Mucosa of stomach (tissue), 1 donor: ENCODE results near the gene KANK2.
"Not testable (repeated sequence)": the region's sequence is repeated elsewhere in the genome, so short reads cannot be mapped to it uniquely, and the experiment has no call there.

Experiments
- H3K27me3 ChIP-seq: one replicate; pipeline ENCODE4 v1.7.0; 2013; ENCODE audit warnings: mild to moderate bottlenecking, low read length; ENCODE audit not compliant: control insufficient read depth, insufficient read depth
- H3K36me3 ChIP-seq: one replicate; pipeline ENCODE4 v1.7.0; 2013; ENCODE audit warnings: low read length; ENCODE audit not compliant: control insufficient read depth, insufficient read depth
- H3K4me1 ChIP-seq: one replicate; pipeline ENCODE4 v1.7.0; 2013; ENCODE audit warnings: mild to moderate bottlenecking, low read length; ENCODE audit not compliant: control insufficient read depth, insufficient read depth
- H3K4me3 ChIP-seq: one replicate; pipeline ENCODE4 v1.7.0; 2013; ENCODE audit warnings: low read length
- H3K9ac ChIP-seq: one replicate; pipeline ENCODE4 v1.7.0; 2013; ENCODE audit warnings: mild to moderate bottlenecking, low read length, moderate library complexity
- H3K9me3 ChIP-seq: one replicate; pipeline ENCODE4 v1.7.0; 2013; ENCODE audit warnings: mild to moderate bottlenecking, low read length, moderate library complexity; ENCODE audit not compliant: control insufficient read depth
- donor health status: Pancreatic carcinoma.

KANK2 gene

GRCh38 chr19:11191273-11191755 lies 6.0 kb downstream of the KANK2 start:
- Histone ChIP-seq H3K27me3 (no peaks in the 10 kb centered on the region), H3K4me3 (no peak overlapping the region), H3K36me3 (peaks cover 3% of the 10 kb centered on the region), H3K4me1 (peaks cover 60% of the 10 kb centered on the region), H3K9ac (no peak overlapping the region), H3K9me3 (no peaks in the 10 kb centered on the region)

- no peak overlapping the region for H3K9ac ChIP-seq
- peaks cover 3% of the 10 kb centered on the region for H3K36me3 ChIP-seq
- H3K4me1 ChIP-seq, result peaks cover 62% of the 10 kb centered on the region
These were observed 6.8 kb downstream of the KANK2 start for GRCh38 chr19:11190501-11190900.

GRCh38 chr19:11187441-11187840 lies 9.9 kb downstream of the KANK2 start:
- Histone ChIP-seq H3K9me3 (no peaks in the 10 kb centered on the region), H3K9ac (no peak overlapping the region), H3K4me3 (no peak overlapping the region), H3K4me1 (peaks cover 66% of the 10 kb centered on the region), H3K27me3 (no peaks in the 10 kb centered on the region), H3K36me3 (peaks cover 3% of the 10 kb centered on the region)

More at GRCh38 chr19:11190501-11190900, 6.8 kb downstream of the KANK2 start:
- no peak overlapping the region for H3K4me3 ChIP-seq
- H3K9me3 ChIP-seq, result no peaks in the 10 kb centered on the region
- H3K27me3 ChIP-seq, result no peaks in the 10 kb centered on the region

- Histone ChIP-seq H3K27me3 (no peaks in the 10 kb centered on the region), H3K4me1 (peaks cover 45% of the 10 kb centered on the region), H3K9me3 (no peaks in the 10 kb centered on the region), H3K9ac (no peak overlapping the region), H3K4me3 (no peak overlapping the region), H3K36me3 (no peaks in the 10 kb centered on the region)
These were observed 14.4 kb downstream of the KANK2 start for GRCh38 chr19:11182994-11183393.

DNA sequence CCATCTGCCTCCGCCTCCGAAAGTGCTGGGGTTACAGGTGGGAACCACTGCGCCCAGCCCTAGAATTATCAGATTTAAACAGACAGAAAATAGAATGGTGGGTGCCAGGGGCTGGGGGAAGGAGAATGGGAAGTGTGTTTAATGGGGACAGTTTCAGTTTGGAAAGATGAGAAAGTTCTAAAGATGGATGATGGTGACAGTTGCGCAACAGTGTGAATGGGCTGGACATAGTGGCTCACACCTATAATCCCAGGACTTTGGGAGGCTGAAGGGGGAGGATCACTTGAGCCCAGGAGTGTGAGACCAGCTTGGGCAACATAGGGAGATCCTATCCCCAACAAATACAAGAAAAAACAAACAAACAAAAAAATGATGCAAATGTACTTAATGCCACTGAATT lies 15.9 kb downstream of the KANK2 start:
- Histone ChIP-seq H3K9me3 (no peaks in the 10 kb centered on the region), H3K4me3 (no peak overlapping the region), H3K4me1 (peaks cover 34% of the 10 kb centered on the region), H3K9ac (no peak overlapping the region), H3K36me3 (peaks cover 3% of the 10 kb centered on the region), H3K27me3 (no peaks in the 10 kb centered on the region)

DNA sequence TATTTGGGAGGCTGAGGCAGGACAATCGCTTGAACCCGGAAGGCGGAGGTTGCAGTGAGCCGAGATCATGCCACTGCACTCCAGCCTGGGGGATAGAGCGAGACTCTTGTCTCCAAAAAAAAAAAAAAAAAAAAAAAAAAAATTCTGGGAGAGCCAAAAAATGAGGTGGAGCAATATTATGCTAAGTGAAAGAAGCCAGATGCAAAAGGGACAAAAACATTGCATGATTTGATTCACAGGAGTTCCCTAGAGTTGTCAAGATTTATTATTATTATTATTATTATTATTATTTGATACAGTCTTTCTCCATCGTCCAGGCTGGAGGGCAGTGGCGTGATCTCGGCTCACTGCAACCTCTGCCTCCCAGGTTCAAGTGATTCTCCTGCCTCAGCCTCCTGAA lies 16.4 kb downstream of the KANK2 start:
- H3K4me3 ChIP-seq, H3K27me3 ChIP-seq, H3K9ac ChIP-seq, H3K36me3 ChIP-seq, H3K9me3 ChIP-seq: not testable (repeated sequence)
- H3K4me1 ChIP-seq, result peaks cover 32% of the 10 kb centered on the region

DNA sequence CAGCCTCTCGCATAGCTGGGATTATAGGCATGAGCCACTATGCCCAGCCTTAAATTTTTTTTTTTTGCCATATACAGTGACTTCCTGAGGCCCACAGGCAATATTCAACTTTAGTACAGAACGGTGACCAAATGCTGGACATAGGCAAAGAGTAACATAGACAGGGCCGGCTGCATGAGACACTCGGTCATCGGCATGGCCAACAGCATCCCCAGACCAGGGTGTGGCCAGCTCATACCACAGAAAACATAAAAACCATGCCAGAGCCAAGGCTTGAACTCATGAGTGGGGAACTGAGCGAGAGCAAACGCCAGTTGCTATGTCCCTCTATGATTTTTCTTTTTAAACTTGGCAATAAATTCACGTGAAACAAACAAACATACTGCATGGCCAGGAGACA lies 17.0 kb downstream of the KANK2 start:
- no peaks in the 10 kb centered on the region for H3K9me3 ChIP-seq
- no peak overlapping the region for H3K4me3 ChIP-seq
- no peaks in the 10 kb centered on the region for H3K27me3 ChIP-seq
- peaks cover 27% of the 10 kb centered on the region for H3K4me1 ChIP-seq
- H3K36me3 ChIP-seq, result peaks cover 5% of the 10 kb centered on the region
- H3K9ac ChIP-seq, result peak overlapping the region; percentile 33

DNA sequence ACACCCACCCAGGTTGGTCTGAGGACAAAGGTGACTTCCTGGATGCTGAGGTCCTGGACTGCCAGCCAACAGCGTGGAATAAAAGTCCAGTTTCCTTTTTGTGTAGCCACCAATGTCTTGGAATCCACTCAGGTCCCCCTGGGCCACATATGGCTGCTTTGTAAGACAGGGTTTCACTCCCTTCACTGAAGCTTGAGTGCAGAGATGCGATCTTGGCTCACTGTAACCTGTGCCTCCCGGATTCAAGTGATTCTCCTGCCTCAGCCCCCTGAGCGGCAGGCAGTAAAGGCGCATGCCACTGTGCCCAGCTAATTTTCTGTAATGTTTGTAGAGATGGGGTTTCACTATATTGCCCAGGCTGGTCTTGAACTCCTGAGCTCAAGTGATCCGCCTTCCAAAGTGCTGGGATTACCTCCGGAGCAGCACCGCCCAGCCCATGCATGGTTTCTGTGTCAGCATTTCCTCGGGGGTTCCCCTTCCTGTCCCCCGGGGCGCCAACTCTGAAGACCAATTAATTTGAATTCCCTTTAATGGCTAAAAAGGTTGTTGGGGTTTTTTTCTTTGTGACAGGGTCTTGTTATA lies 17.5 kb downstream of the KANK2 start:
- H3K27me3 ChIP-seq, result no peaks in the 10 kb centered on the region
- H3K4me1 ChIP-seq, result peaks cover 21% of the 10 kb centered on the region
- peaks cover 5% of the 10 kb centered on the region for H3K36me3 ChIP-seq
- H3K9ac ChIP-seq, result peak overlapping the region; percentile 33
- H3K4me3 ChIP-seq, result no peak overlapping the region
- no peaks in the 10 kb centered on the region for H3K9me3 ChIP-seq

DNA sequence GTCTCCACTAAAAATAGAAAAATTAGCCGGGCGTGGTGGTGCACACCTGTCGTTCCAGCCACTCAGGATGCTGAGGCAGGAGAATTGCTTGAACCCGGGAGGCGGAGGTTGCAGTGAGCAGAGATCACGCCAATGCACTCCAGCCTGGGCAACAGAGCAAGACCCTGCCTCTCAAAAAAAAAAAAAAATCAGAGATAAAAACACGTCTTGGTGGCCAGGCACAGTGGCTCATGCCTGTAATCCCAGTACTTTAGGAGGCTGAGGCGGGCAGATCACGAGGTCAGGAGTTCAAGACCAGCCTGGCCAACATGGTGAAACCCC lies 18.2 kb downstream of the KANK2 start:
- H3K9ac ChIP-seq, H3K4me3 ChIP-seq, H3K9me3 ChIP-seq, H3K27me3 ChIP-seq, H3K36me3 ChIP-seq: not testable (repeated sequence)
- peaks cover 14% of the 10 kb centered on the region for H3K4me1 ChIP-seq

- H3K9ac ChIP-seq, result no peak overlapping the region
- H3K27me3 ChIP-seq, result no peaks in the 10 kb centered on the region
- H3K9me3 ChIP-seq, result no peaks in the 10 kb centered on the region
- H3K4me1 ChIP-seq, result peaks cover 11% of the 10 kb centered on the region
- H3K4me3 ChIP-seq, result no peak overlapping the region
- peaks cover 18% of the 10 kb centered on the region for H3K36me3 ChIP-seq
These were observed 19.8 kb downstream of the KANK2 start for GRCh38 chr19:11177592-11177991.

DNA sequence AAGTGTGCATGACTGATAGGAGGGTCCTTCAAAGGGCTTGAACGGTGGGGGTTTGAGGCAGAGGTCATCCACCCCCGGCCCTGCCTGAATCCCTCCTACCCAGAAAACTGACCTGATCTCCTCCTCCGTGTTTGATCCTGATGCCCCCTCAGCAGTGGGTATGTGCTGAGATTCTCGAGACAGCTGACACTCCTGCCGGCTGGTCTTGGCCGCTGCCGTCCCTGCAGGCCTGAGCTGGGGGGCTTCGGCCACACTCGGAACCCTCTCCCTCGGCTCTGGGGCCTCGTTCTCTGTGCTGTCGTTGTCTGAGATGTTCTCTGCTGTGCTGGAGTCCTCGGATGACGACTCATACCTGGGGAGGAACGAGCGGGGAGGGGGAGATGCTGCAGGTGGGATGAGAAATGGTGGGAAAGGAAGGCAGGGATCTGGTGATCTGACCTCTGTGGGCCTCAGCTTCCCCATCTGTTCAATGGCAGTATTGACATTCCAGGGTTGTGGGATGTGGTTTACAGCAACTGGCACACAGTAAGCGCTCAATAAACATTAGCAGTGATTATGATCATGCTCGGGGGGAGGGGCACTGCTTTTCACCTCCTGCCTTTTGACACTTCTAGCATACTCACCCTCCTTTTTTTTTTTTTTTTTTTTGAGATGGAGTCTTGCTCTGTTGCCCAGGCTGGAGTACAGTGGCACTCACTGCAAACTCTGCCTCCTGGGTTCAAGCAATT lies 20.7 kb downstream of the KANK2 start:
- H3K4me3 ChIP-seq, result no peak overlapping the region
- no peaks in the 10 kb centered on the region for H3K9me3 ChIP-seq
- peaks cover 11% of the 10 kb centered on the region for H3K4me1 ChIP-seq
- no peaks in the 10 kb centered on the region for H3K27me3 ChIP-seq
- H3K9ac ChIP-seq, result no peak overlapping the region
- peaks cover 21% of the 10 kb centered on the region for H3K36me3 ChIP-seq

DNA sequence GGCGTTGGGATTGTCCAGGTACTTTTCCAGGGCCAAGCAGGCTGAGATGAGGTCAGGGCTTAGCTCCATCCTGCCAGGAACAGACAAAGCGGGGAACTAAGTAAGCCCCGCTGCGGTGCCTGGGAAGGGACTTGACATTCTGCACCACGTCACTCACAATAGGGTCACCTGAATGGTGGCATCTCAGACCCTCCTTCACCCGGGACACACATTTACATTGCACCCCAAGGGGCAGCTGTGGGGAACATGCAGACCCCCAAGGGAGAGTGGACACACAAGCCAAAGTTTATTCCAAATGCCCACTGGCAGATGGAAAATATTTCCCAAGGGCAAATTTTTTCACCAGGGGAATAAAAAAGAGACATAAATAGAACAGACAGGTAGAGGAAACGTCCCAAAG lies 21.4 kb downstream of the KANK2 start:
- H3K4me1 ChIP-seq, result peaks cover 11% of the 10 kb centered on the region

More for the DNA sequence above, 21.4 kb downstream of the KANK2 start:
- no peak overlapping the region for H3K4me3 ChIP-seq
- H3K9ac ChIP-seq, result no peak overlapping the region
- peaks cover 21% of the 10 kb centered on the region for H3K36me3 ChIP-seq
- no peaks in the 10 kb centered on the region for H3K27me3 ChIP-seq
- no peaks in the 10 kb centered on the region for H3K9me3 ChIP-seq
